AG04450 (cell line): ENCODE data around the gene SLC22A17. TPM values are rescaled to one million over a fixed set of nuclear protein-coding genes. Genes with fewer than 3 reads are reported as not detected.

Experiments
- CTCF ChIA-PET: fragments of 300-600, 350-600 bp; formaldehyde crosslinking; extraction: SDS; loops from one replicate; lab custom pipeline; 2022; ENCODE audit warnings: antibody characterized with exemption, inconsistent platforms; lab: Charles Lee
- POLR2A ChIA-PET: fragments of 350-600 bp; formaldehyde crosslinking; extraction: SDS; loops from one replicate; lab custom pipeline; 2021; ENCODE audit warnings: antibody characterized with exemption, inconsistent platforms; lab: Yijun Ruan, JAX
- DNase-seq: peaks from one replicate; pipeline ENCODE4 v3.0.0-alpha.2; 2011; ENCODE audit warnings: low read depth, low spot score
- H3K27ac ChIP-seq: one replicate; pipeline ENCODE4 v1.5.1; 2012; ENCODE audit warnings: low read depth, low read length, control low read depth
- H3K27me3 ChIP-seq: one replicate; pipeline ENCODE4 v1.6.0; 2012; ENCODE audit warnings: low read length; ENCODE audit not compliant: control insufficient read depth, insufficient read depth
- H3K4me3 ChIP-seq: 2 replicates; pipeline ENCODE4 v1.5.1; 2011; ENCODE audit warnings: mild to moderate bottlenecking, low read depth, low read length, control low read depth
- H3K9me3 ChIP-seq: 2 replicates; pipeline ENCODE4 v1.5.1; 2012; ENCODE audit warnings: low read length; ENCODE audit not compliant: control insufficient read depth, insufficient read depth
- polyA plus RNA-seq: library from polyadenylated mRNA; depleted of rRNA; stranded (reverse); fragments of >200 nt; gene quantifications from 2 replicates; pipeline ENCODE4 v1.2.3, GENCODE V29; 2011
- TF ChIP-seq, protein P1 (sequence below): IDR thresholded peaks from 2 replicates; pipeline ENCODE4 v1.5.1; 2011; ENCODE audit warnings: low read depth, low read length, control low read depth, inconsistent platforms

The SLC22A17 gene
- polyA plus RNA-seq, 1 experiment, result 17.4 TPM

DNA sequence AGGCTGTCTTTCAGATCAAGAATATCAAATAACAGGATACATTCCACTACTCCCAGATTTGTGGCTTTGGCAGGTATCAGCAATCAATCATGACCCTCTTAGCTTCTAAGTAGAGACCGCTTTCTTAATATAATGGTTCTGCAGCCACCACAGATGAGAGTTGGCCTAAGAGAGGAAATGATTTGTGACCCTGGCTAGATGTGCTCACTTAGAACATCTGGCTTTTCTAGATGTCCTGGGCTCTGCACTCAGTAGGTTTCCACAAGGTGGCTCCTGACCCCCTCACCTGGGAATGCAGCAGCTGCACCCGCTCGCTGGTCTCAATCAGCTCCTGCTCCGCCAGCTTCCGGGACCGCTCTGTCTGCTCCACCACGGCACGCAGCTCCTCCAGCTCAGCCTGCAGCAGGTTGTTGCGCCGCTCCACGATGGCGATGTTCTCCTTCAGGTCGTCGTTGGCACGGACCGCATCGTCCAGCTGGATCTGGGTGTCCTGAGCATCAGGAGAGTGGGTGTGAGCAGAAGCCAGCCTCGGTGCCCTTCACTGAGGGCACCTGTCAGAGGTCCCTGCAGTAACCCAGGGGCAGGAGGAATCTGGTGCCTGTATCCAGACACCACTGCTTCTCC is 33.1 kb upstream of the SLC22A17 start:
- no peak overlapping the region for H3K27ac ChIP-seq
- POLR2A ChIA-PET, result no interaction called here
- peaks cover 29% of the 10 kb centered on the region for H3K27me3 ChIP-seq
- no peaks in the 10 kb centered on the region for H3K9me3 ChIP-seq
- no peak overlapping the region for H3K4me3 ChIP-seq
- TF ChIP-seq, protein P1, sequence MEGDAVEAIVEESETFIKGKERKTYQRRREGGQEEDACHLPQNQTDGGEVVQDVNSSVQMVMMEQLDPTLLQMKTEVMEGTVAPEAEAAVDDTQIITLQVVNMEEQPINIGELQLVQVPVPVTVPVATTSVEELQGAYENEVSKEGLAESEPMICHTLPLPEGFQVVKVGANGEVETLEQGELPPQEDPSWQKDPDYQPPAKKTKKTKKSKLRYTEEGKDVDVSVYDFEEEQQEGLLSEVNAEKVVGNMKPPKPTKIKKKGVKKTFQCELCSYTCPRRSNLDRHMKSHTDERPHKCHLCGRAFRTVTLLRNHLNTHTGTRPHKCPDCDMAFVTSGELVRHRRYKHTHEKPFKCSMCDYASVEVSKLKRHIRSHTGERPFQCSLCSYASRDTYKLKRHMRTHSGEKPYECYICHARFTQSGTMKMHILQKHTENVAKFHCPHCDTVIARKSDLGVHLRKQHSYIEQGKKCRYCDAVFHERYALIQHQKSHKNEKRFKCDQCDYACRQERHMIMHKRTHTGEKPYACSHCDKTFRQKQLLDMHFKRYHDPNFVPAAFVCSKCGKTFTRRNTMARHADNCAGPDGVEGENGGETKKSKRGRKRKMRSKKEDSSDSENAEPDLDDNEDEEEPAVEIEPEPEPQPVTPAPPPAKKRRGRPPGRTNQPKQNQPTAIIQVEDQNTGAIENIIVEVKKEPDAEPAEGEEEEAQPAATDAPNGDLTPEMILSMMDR, result no peak
- DNase-seq, result no peak
- CTCF ChIA-PET, result interaction anchor here (0.5 kb wide), 1 partner anchor 93 kb away, joined by 3 read pairs; no protein-coding TSS in a partner anchor

DNA sequence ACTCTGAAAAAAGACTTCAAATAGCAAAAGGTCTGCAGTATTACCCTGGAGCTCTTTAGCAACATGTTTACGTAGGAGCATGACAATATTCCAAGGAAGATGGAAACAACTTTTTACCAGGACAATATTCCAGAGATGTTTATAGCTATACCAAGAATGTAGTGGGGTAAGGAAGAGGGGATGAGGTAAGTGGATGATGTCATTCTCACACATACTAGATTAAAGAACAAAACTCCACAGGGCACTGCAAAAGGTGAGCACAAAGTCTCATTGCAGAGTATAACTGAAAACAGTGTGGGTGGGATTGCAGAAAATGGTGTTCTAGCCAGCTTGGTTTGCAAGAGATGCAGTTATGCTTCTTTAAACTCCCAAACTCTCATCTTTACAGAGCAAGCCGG is 32.6 kb upstream of the SLC22A17 start:
- POLR2A ChIA-PET, result no interaction called here
- CTCF ChIA-PET, result interaction anchor here (0.5 kb wide), 1 partner anchor 94 kb away, joined by 3 read pairs; no protein-coding TSS in a partner anchor
- Histone ChIP-seq H3K27me3 (peaks cover 34% of the 10 kb centered on the region), H3K4me3 (no peak overlapping the region), H3K27ac (no peak overlapping the region), H3K9me3 (no peaks in the 10 kb centered on the region)
- DNase-seq, result no peak
- TF ChIP-seq, protein P1, result no peak

DNA sequence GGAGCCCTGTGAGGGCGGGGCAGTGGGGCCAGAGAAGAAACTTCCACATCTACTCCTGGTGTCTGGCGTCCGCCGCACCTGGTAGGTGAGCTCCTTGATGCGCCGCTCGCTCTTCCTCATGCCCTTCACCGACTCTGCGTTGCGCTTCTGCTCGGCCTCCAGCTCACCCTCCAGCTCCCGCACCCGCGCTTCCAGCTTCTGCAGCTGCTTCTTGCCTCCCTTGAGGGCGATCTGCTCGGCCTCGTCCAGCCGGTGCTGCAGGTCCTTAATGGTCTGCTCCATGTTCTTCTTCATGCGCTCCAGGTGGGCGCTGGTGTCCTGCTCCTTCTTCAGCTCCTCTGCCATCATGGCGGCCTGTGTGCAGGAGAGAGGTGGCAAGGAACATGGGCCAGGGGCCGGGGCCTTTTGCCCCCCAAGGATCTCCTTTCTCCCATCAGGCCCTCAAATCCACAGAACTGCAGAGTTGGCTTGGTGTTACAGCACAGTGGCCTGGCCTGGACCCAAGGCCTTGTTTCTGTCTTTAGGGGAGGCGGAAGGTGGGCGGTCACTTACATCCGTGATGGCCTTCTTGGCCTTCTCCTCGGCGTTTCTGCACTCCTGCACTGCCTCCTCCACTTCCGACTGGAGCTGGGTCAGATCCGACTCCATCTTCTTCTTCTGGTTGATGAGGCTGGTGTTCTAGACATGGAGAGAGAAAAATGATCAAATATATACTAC is 31.8 kb upstream of the SLC22A17 start:
- Histone ChIP-seq H3K27ac (no peak overlapping the region), H3K27me3 (peaks cover 36% of the 10 kb centered on the region), H3K4me3 (no peak overlapping the region), H3K9me3 (no peaks in the 10 kb centered on the region)
- CTCF ChIA-PET, result no interaction called here
- TF ChIP-seq, protein P1, result no peak
- no peak for DNase-seq
- POLR2A ChIA-PET, result no interaction called here

DNA sequence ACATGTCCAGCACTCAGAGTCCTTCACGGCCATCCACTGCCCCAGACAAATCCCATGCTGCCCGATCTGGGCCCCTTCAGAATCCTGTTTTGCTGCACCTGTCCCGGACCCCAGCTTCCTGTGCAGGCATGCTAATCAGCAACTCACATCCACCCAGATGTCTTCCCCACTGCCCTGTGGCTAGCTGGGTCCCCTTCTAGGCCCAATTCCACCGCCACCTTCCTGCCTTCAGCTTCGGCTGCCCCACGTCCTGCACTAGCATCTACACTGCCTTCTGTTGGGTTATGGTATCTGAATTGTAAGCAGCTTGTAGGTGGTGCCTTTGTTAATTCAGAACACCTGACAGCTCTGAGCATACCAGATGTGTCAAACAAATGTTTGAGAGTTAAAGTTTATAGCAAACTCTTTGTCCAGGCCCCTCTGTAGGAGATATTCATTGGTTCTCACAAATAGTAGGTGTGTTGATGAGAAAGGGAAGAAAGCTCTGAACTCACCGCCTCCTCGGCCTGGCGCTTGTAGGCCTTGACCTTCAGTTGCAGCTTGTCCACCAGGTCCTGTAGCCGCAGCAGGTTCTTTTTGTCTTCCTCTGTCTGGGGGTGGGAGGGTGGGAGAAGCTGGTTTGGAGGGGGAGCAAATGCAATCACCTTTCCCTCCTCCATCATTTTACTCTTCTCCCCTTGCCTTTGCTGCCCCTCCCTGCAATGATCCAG is 30.2 kb upstream of the SLC22A17 start:
- ChIA-PET CTCF (interaction anchor here (0.6 to 1.3 kb wide), 2 partner anchors 82 to 324 kb away, joined by 3 to 4 read pairs; no protein-coding TSS in a partner anchor), POLR2A (no interaction called here)
- DNase-seq, result no peak
- peaks cover 41% of the 10 kb centered on the region for H3K27me3 ChIP-seq
- no peak overlapping the region for H3K27ac ChIP-seq
- TF ChIP-seq, protein P1, result no peak
- no peak overlapping the region for H3K4me3 ChIP-seq
- H3K9me3 ChIP-seq, result no peaks in the 10 kb centered on the region
